GM13976 (cell line): ENCODE measurements around the gene MYBPC1.

Source experiments
- DNase-seq: peaks from one replicate; pipeline ENCODE4 v3.0.0; 2012; ENCODE audit warnings: low spot score
- in situ Hi-C: fragments of 300-500 bp; cut with MboI; formaldehyde crosslinking; loops from one replicate; pipeline ENCODE4 v1.12.0; 2022; ENCODE audit warnings: low sequenced_read_pairs, mixed read lengths, inconsistent platforms; ENCODE audit not compliant: unreplicated experiment
- TF ChIP-seq, protein P1 (sequence below): IDR thresholded peaks from 2 replicates; pipeline ENCODE4 v1.5.1; 2012; ENCODE audit warnings: borderline replicate concordance, mild to moderate bottlenecking; ENCODE audit not compliant: insufficient read depth; ENCODE audit errors: extremely low read depth, missing control alignments, control extremely low read depth

Gene MYBPC1

GRCh38 chr12:101609198-101609597, 14.4 kb downstream of the MYBPC1 start:
- no peak for DNase-seq
- TF ChIP-seq, protein P1, sequence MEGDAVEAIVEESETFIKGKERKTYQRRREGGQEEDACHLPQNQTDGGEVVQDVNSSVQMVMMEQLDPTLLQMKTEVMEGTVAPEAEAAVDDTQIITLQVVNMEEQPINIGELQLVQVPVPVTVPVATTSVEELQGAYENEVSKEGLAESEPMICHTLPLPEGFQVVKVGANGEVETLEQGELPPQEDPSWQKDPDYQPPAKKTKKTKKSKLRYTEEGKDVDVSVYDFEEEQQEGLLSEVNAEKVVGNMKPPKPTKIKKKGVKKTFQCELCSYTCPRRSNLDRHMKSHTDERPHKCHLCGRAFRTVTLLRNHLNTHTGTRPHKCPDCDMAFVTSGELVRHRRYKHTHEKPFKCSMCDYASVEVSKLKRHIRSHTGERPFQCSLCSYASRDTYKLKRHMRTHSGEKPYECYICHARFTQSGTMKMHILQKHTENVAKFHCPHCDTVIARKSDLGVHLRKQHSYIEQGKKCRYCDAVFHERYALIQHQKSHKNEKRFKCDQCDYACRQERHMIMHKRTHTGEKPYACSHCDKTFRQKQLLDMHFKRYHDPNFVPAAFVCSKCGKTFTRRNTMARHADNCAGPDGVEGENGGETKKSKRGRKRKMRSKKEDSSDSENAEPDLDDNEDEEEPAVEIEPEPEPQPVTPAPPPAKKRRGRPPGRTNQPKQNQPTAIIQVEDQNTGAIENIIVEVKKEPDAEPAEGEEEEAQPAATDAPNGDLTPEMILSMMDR, result no peak
- in situ Hi-C loops, result no loop called here

DNA sequence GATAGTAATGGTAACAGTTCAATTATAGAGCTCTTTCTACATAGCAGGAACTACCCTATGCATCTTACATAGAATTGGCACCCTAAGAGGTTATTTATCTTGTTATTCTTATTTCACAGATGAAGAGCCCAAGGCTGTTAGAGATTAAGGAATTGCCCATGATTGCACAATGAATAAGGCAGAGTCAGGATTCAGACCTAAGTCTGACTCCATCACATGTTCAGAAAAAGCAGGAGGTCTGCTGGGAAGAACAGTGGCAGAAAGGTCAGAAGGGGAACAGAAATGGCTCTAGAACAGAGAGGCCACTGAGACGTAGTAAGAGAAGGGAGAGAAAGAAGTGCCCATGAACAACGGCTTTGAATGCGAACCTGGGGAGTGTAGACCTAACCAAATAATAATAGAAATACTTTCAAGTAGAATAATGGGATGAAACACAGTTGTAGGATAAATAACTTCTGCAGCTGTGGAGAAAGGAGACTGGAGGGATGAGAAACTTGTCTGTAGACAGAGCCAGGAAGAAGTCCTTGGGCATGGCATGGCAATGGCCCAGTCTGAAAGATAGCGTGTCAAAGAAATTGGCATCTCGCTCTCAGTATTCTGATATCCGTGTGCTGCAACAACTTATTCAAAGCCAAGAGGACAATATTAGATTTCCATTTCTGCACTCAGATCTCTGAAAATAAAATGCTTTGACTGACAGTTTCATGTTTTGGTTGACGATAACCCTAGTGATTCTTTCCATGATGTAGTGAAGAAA, 17.6 kb downstream of the MYBPC1 start:
- TF ChIP-seq, protein P1, result no peak
- in situ Hi-C loops, result no loop called here
- DNase-seq, result no peak

- DNase-seq, result no peak
- TF ChIP-seq, protein P1, result no peak
- in situ Hi-C loops, result no loop called here
Observed at GRCh38 chr12:101616027-101616494, 21.3 kb downstream of the MYBPC1 start.

DNA sequence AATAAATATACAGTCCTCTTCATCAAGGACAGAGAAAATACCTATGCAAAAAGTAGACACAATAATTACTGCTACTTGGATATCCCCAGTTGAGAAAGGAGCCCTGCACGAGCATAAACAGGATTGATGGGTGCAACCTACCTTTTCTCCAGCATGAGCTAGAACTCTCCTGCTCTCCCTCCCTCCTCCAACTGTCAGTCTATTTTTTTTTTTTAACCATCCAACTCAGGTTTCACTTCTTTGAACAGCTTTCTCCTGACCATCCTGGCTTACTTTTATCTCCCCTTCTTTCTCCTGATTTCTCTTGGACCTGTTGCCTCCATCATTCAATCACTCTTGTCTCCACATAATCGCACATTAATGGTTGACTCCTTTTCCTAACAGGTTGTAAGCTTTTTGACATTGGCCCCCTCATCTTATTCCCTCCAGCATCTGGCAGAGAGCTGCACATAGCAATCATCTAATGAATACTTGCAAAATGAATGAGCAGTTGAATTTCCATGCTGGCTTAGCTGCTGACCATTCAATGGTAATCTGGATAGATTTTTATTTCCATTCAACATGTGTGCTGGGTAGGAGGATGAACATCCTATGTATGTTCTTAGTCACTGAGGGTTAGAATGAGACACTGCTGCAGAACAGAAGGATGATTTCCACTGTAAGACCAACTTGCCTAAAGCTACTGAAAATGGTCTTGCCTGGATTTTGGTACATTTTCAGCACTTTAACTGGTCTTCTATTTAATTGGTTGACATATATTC, 24.4 kb downstream of the MYBPC1 start:
- in situ Hi-C loops, result no loop called here
- DNase-seq, result no peak
- TF ChIP-seq, protein P1, result no peak

GRCh38 chr12:101619858-101620761, 25.3 kb downstream of the MYBPC1 start:
- DNase-seq, result no peak
- TF ChIP-seq, protein P1, result no peak
- in situ Hi-C loops, result no loop called here

DNA sequence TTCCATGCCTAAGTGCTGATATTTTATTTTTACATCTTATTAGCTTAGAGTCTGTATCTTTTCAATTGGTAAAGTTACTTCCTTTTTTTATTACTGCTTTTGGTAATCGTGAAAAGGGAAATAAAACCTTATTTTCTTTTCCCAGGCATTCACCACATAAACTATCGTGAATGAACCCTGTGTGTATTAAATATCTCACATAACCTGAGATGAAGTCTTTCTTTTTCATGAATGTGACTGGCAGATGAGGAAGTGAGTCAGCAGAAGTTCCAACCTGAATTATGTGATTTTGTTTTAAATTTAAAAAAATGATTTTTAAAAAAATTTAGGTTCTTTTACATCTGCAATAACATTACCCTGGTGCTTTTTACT, 26.0 kb downstream of the MYBPC1 start:
- TF ChIP-seq, protein P1, result no peak
- in situ Hi-C loops, result no loop called here

More for the DNA sequence above, 26.0 kb downstream of the MYBPC1 start:
- no peak for DNase-seq
